ENCODE results near the gene GAMT. TPM values are rescaled to one million over a fixed set of nuclear protein-coding genes. Genes with fewer than 3 reads are reported as not detected.
A peak's percentile ranks its signal among the peaks of the same experiment; 100 is the strongest.

Gene GAMT
- total RNA-seq, 4 donors from 2014 or later, result 43.8 to 120 (median 94.4) TPM

DNA sequence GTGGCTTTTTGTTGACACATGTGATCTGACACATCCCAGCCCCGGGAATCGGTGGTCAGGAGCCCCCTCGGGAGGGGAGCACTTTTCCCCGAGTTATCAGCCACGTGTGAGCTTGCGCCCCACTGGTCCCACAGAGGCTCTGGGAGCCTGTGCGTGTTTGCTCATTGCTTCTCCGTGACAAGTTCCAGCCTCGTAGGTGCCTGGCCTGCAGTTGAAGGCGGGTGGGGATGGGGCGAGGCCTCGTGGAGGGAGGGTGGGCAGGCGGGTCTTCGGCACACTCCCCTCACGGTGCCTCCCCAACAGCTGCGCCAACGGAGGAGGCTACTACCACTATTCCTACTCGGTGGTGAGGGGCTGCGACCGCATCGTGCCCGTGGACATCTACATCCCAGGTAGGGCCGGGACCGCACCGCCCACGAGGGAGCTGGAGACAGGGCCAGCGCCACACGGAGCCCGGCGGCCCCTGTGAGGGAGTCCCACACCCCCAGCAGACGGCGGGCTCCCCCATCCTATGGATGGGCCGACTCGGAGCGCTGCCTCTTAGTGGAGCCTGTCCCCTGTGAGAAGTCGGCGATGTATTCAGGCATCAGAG, 8.3 kb downstream of the GAMT start:
- H3K36me3 ChIP-seq, result peaks cover 4 to 83% (median 20%) of the 10 kb centered on the region in 3 donors
- no peak overlapping the region for H3K27ac ChIP-seq
- H3K4me3 ChIP-seq, result no peak overlapping the region
- no peaks in the 10 kb centered on the region for H3K9me3 ChIP-seq
- WGBS, 2 donors, result 89 to 93% methylated on average over 37 of the region's 37 CpGs
- peaks cover 0 to 24% (median 11%) of the 10 kb centered on the region in 4 donors for H3K4me1 ChIP-seq
- H3K27me3 ChIP-seq, result no peaks in the 10 kb centered on the region
- TF ChIP-seq POLR2A (IDR thresholded peaks at IDR 0.05) (no peak), CTCF (IDR thresholded peaks at IDR 0.05) (no peak), EP300 (IDR thresholded peaks at IDR 0.05) (no peak)
- no peak for DNase-seq (ENCODE audit: low spot score in 2 of 2)

DNA sequence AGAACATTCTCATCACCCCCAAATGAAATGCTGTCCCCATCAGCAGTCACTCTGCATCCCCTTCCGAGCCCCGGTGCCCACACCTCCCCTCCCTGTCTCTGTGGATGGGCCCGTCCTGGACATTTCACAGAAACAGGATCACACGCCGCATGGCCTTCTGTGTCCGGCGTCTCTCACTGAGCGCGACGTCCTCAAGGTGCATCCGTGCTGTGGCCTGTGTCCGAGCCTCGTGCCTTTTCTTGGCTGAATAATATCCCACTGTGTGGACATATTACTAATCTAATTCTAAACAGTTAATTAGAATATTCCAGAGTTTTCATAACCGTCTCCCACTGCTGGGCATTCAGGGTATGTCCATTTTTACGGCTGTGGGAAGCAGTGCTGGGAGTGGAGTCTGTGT, 8.9 kb downstream of the GAMT start:
- TF ChIP-seq CTCF (IDR thresholded peaks at IDR 0.05), result no peak
- no peak for TF ChIP-seq POLR2A (IDR thresholded peaks at IDR 0.05)
- no peak for TF ChIP-seq EP300 (IDR thresholded peaks at IDR 0.05)
- 92 to 95% methylated on average over 15 of the region's 15 CpGs for WGBS, 2 donors
- Histone ChIP-seq H3K36me3 (peaks cover 4 to 86% (median 20%) of the 10 kb centered on the region in 3 donors), H3K4me3 (no peak overlapping the region), H3K4me1 (peaks cover 0 to 26% (median 11%) of the 10 kb centered on the region in 4 donors), H3K27me3 (no peaks in the 10 kb centered on the region), H3K27ac (no peak overlapping the region), H3K9me3 (no peaks in the 10 kb centered on the region)
- no peak for DNase-seq (ENCODE audit: low spot score in 2 of 2)

- H3K36me3 ChIP-seq, result peaks cover 4 to 94% (median 20%) of the 10 kb centered on the region in 3 donors
Measured at GRCh38 chr19:1390890-1391423, 10.4 kb downstream of the GAMT start.

DNA sequence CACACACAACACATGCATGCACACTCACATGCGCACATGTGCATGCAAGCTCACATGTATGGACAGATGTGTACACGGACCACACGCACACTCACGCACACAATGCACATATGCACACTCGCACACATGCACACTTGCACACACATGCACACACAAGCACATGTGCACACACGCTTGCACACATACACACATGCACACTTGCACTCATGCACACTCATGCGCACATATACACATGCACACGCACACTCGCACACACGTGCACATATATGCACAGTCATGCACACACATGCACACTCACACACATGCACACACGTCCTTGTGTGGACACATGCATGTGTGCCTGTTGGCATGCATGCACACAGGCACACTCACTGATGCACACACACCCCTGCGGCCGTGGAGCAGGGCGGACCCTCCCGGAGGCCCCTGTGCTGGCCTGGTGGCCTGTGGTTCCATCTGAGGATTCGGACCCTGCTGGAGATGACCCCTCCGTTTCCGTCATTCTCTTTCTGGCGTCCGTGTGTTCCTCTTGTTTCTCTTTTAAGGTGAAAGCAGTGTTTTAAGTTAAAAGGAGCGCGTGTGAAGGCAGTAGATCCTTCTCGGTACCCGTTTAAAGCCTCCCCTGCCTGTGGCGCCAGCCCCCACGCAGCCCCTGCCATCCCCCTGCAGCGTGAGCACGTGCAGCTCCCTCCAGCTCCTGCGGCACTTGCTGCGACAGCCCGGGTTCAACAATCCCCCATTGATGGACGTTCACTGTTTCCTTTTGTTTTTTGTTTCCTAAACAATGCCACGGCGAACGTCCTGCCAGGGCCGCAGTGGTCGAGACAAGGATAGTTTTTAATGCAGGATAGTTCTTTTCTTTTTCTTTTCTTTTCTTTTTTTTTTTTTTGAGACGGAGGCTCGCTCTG, 12.1 kb downstream of the GAMT start:
- no peak overlapping the region for H3K4me3 ChIP-seq
- no peak for DNase-seq (ENCODE audit: low spot score in 2 of 2)
- peaks cover 0 to 33% (median 11%) of the 10 kb centered on the region in 4 donors for H3K4me1 ChIP-seq
- H3K36me3 ChIP-seq, result peaks cover 4 to 79% (median 20%) of the 10 kb centered on the region in 3 donors
- TF ChIP-seq POLR2A (IDR thresholded peaks at IDR 0.05) (no peak), EP300 (IDR thresholded peaks at IDR 0.05) (no peak), CTCF (IDR thresholded peaks at IDR 0.05) (no peak)
- 78 to 82% methylated on average over 38 of the region's 39 CpGs for WGBS, 2 donors
- peak overlapping the region in 2 of 4 donors; percentile 4 to 38 for H3K27ac ChIP-seq
- no peaks in the 10 kb centered on the region for H3K9me3 ChIP-seq
- H3K27me3 ChIP-seq, result no peaks in the 10 kb centered on the region

More at GRCh38 chr19:1390890-1391423, 10.4 kb downstream of the GAMT start:
- Histone ChIP-seq H3K27me3 (no peaks in the 10 kb centered on the region), H3K9me3 (no peaks in the 10 kb centered on the region), H3K27ac (no peak overlapping the region), H3K4me1 (peaks cover 0 to 28% (median 2%) of the 10 kb centered on the region in 4 donors), H3K4me3 (no peak overlapping the region)
- 93 to 94% methylated on average over 39 to 42 of the region's 42 CpGs for WGBS, 2 donors
- DNase-seq (ENCODE audit: low spot score in 2 of 2), result no peak
- TF ChIP-seq POLR2A (IDR thresholded peaks at IDR 0.05) (no peak), CTCF (IDR thresholded peaks at IDR 0.05) (no peak)
